Mucosa of descending colon (tissue), 3 donors: ENCODE data around the gene CEP135. TPM values are rescaled to one million over a fixed set of nuclear protein-coding genes. Genes with fewer than 3 reads are reported as not detected.
"Not testable (repeated sequence)": the region's sequence is repeated elsewhere in the genome, so short reads cannot be mapped to it uniquely, and the experiment has no call there.

Experiments
- ATAC-seq: fragments of 200-7000 bp; cut with Tn5 transposase; one replicate; pipeline ENCODE4 v1.9.1; 2020; ENCODE audit warnings: mild to moderate bottlenecking, moderate library complexity
- DNase-seq, 3 donors: peaks; one replicate each; pipeline ENCODE4 v3.0.0-alpha.2; 2020
- H3K36me3 ChIP-seq: fragments of 200-600 bp; one replicate; pipeline ENCODE4 v1.8.0; 2021; ENCODE audit warnings: low read depth, mild to moderate bottlenecking
- H3K4me1 ChIP-seq: fragments of 200-600 bp; one replicate; pipeline ENCODE4 v1.8.0; 2021; ENCODE audit warnings: low read depth, mild to moderate bottlenecking
- H3K4me3 ChIP-seq: fragments of 200-600 bp; one replicate; pipeline ENCODE4 v1.8.0; 2021; ENCODE audit warnings: mild to moderate bottlenecking
- H3K9me3 ChIP-seq: fragments of 200-600 bp; one replicate; pipeline ENCODE4 v1.8.0; 2021; ENCODE audit warnings: mild to moderate bottlenecking
- intact Hi-C, 2 donors: fragments of 100-400 bp; cut with DNase I in 1 of 2; cut with micrococcal nuclease in 1 of 2; formaldehyde crosslinking; loops; one replicate each; pipeline versions ENCODE4 v1.11.0 to v1.11.1; 2022; cut with DNase I, micrococcal nuclease
- total RNA-seq, 3 donors: library from RNA; stranded (reverse); fragmentation: NEBNext Ultra II Directional in 2 of 3; extraction: Animal tissue kit (Norgen Biotek cat#: 25700) in 2 of 3; gene quantifications; one replicate each; pipeline versions ENCODE4 v1.2.1 to v1.2.4, GENCODE V29; 2021 to 2023
- TF ChIP-seq, protein P1 (sequence below): fragments of 200-600 bp; IDR thresholded peaks from one replicate; pipeline ENCODE4 v1.8.0; 2022; ENCODE audit warnings: antibody characterized with exemption, mild to moderate bottlenecking
- donor health status: DM: no; HTN: no; CAD: no; lungs with moderate emphysema.
- donor health status: DM: no; HTN: no; CAD: no.
- donor health status: DM: no; HTN: yes; CAD: no.

The CEP135 gene
- total RNA-seq, 3 donors from 2014 or later = 3.8 to 6.9 (median 5.9) TPM

DNA sequence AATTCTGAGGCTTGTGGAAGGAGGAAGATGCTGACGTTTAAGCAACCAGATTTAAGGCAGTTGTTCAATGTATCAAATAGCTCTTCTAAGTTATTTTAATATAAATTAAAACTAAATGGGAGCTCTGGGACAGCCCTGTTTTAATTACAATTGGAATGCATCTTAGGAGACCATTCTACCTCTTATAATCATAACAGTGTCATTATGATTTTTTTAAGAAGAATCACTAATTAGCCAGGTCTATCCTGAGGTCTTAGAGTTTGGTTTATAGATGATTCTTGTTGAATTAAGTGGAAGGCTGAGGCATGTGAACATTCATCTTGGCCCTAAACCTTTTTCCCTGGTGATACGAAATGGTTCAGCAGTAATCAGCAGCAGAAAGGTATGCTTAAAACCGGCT, 113.4 kb downstream of the CEP135 start:
- intact Hi-C loops = no loop called here
- TF ChIP-seq, protein P1, sequence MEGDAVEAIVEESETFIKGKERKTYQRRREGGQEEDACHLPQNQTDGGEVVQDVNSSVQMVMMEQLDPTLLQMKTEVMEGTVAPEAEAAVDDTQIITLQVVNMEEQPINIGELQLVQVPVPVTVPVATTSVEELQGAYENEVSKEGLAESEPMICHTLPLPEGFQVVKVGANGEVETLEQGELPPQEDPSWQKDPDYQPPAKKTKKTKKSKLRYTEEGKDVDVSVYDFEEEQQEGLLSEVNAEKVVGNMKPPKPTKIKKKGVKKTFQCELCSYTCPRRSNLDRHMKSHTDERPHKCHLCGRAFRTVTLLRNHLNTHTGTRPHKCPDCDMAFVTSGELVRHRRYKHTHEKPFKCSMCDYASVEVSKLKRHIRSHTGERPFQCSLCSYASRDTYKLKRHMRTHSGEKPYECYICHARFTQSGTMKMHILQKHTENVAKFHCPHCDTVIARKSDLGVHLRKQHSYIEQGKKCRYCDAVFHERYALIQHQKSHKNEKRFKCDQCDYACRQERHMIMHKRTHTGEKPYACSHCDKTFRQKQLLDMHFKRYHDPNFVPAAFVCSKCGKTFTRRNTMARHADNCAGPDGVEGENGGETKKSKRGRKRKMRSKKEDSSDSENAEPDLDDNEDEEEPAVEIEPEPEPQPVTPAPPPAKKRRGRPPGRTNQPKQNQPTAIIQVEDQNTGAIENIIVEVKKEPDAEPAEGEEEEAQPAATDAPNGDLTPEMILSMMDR = no peak
- DNase-seq (no peak), ATAC-seq (no peak)
- no peaks in the 10 kb centered on the region for H3K9me3 ChIP-seq
- H3K4me3 ChIP-seq = no peak overlapping the region
- no peaks in the 10 kb centered on the region for H3K4me1 ChIP-seq
- no peaks in the 10 kb centered on the region for H3K36me3 ChIP-seq

DNA sequence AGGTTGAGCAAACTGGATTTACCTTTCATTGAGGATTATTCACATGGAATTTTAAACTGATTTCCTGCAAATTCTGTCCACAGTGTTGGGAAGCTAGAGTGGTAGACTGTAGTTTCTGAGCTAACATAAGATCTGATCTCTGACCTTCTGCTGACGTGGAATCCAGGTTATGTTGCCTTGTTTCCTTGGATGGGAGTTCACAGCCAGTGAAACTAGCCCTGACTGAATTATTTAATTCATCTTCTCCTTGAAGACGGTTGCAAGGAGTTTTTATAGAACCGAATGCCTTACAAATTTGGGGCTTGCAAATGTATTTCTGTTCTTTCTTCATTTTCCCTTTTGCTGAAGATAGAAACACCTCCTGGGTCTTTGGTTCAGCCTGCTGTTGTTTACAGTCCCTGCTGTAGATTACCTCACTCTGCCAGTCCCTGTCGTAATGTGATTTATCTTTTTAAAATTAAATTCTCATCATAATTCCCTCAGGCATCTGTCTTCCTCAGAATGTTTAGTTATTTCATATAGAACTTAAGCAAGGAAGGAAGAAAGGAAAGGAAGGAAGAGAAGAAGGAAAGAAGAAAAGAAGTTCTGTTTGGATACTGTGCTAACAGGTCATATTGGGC, 113.9 kb downstream of the CEP135 start:
- Histone ChIP-seq H3K4me3 (no peak overlapping the region), H3K9me3 (no peaks in the 10 kb centered on the region), H3K4me1 (no peaks in the 10 kb centered on the region), H3K36me3 (no peaks in the 10 kb centered on the region)
- intact Hi-C loops = no loop called here
- TF ChIP-seq, protein P1 = no peak
- DNase-seq (no peak), ATAC-seq (no peak)

DNA sequence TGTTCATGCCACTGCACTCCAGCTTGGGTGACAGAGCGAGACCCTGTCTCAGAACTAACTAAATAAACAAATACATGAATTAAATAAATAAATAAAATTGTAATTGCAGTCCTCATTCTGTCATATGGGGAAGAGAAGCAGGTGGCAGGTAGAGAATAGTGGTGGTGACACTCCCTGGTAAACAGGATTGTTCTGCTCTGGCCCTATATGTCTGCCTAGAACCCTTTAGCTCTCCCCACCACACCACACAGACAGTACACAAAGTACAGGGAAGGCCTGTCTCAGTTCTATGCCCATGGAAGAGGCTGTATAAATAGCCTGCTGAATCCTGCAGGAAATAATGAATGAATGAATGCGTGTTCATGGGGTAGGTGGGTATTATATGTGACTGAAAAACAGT, 117.7 kb downstream of the CEP135 start:
- ATAC-seq (peak; percentile 71), DNase-seq (no peak)
- Histone ChIP-seq H3K4me1 (no peaks in the 10 kb centered on the region), H3K4me3 (no peak overlapping the region), H3K9me3 (no peaks in the 10 kb centered on the region), H3K36me3 (no peaks in the 10 kb centered on the region)
- intact Hi-C loops = no loop called here
- TF ChIP-seq, protein P1 = no peak

DNA sequence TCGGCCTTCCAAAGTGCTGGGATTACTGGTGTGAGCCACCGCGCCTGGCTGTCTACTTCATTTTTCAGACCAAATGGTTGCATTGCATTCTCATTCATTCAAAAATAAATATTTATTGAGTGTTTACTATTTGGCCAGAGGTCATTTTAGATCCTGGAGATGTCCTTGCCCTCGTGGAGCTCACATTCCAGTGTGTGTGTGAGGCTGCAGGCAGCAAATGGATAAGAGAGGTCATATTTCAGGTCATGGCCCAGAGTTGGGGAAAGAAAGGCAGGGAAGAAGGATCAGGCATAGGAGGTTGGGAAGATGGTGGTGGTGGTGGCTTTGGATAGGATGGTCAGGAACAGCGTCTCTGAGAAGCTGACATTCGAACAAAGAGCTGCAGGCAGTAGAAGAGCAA, 119.1 kb downstream of the CEP135 start:
- Histone ChIP-seq H3K4me1 (no peaks in the 10 kb centered on the region), H3K36me3 (no peaks in the 10 kb centered on the region), H3K4me3 (no peak overlapping the region), H3K9me3 (no peaks in the 10 kb centered on the region)
- ATAC-seq (no peak), DNase-seq (no peak)
- TF ChIP-seq, protein P1 = no peak
- intact Hi-C loops = no loop called here

DNA sequence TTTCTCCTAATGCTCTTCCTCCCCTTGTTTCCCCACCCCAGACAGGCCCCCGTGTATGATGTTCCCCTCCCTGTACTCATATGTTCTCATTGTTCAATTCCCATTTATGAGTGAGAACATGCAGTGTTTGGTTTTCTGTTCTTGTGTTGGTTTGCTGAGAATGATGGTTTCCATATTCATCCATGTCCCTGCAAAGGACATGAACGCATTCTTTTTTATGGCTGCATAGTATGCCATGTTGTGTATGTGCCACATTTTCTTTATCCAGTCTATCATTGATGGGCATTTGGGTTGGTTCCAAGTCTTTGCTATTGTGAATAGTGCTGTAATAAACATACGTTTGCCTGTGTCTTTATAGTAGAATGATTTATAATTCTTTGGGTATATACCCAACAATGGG, 124.0 kb downstream of the CEP135 start:
- H3K9me3 ChIP-seq, DNase-seq, H3K36me3 ChIP-seq, ATAC-seq, intact Hi-C loops, H3K4me3 ChIP-seq, H3K4me1 ChIP-seq: not testable (repeated sequence)

DNA sequence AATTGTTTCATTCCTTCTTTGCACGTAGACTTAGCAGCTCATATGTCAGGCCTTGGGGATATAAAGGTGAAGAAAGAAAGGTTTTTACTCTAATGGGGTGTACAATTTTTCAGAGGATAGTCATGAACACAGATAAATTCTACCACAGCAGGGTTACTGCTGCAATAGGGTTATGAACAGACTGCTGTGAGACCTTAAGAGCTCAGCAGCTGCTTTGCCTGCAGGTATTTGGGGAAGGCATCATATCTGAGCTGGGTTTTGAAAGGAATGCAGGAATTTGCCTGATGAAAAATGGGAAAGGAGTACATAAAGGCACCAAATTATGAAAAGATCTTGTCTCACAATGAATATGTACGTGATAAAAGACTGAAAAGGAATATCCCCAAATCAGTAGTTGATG, 128.9 kb downstream of the CEP135 start:
- intact Hi-C loops = no loop called here
- no peaks in the 10 kb centered on the region for H3K36me3 ChIP-seq
- TF ChIP-seq, protein P1 = no peak
- no peak for DNase-seq
- ATAC-seq = no peak
- H3K9me3 ChIP-seq = no peaks in the 10 kb centered on the region
- no peak overlapping the region for H3K4me3 ChIP-seq
- H3K4me1 ChIP-seq = no peaks in the 10 kb centered on the region
